Muscle layer of colon (tissue), 2 donors: ENCODE results near the gene EEPD1.
"Not testable (repeated sequence)": the region's sequence is repeated elsewhere in the genome, so short reads cannot be mapped to it uniquely, and the experiment has no call there.

Experiments used
- H3K27ac ChIP-seq: one replicate; pipeline ENCODE4 v1.7.0; 2013; ENCODE audit warnings: low read depth, mild to moderate bottlenecking, low read length, moderate library complexity
- H3K27me3 ChIP-seq, 2 donors: one replicate each; pipeline ENCODE4 v1.7.0; 2013; ENCODE audit warnings: low read length in 2 of 2, mild to moderate bottlenecking in 2 of 2; ENCODE audit not compliant: insufficient read depth in 2 of 2, control insufficient read depth in 1 of 2
- H3K36me3 ChIP-seq: one replicate; pipeline ENCODE4 v1.7.0; 2013; ENCODE audit warnings: mild to moderate bottlenecking, low read length; ENCODE audit not compliant: insufficient read depth
- H3K4me1 ChIP-seq: one replicate; pipeline ENCODE4 v1.7.0; 2013; ENCODE audit warnings: mild to moderate bottlenecking, low read length; ENCODE audit not compliant: insufficient read depth
- H3K4me3 ChIP-seq, 2 donors: one replicate each; pipeline ENCODE4 v1.7.0; 2013; ENCODE audit warnings: low read length in 2 of 2, low read depth in 1 of 2, mild to moderate bottlenecking in 1 of 2, moderate library complexity in 1 of 2
- H3K9ac ChIP-seq: one replicate; pipeline ENCODE4 v1.7.0; 2013; ENCODE audit warnings: low read length
- H3K9me3 ChIP-seq: one replicate; pipeline ENCODE4 v1.7.0; 2013; ENCODE audit warnings: mild to moderate bottlenecking, low read length
- donor health status: abdominal sarcoma.
- donor health status: Adenocarcinoma of cecum.

Gene EEPD1

DNA sequence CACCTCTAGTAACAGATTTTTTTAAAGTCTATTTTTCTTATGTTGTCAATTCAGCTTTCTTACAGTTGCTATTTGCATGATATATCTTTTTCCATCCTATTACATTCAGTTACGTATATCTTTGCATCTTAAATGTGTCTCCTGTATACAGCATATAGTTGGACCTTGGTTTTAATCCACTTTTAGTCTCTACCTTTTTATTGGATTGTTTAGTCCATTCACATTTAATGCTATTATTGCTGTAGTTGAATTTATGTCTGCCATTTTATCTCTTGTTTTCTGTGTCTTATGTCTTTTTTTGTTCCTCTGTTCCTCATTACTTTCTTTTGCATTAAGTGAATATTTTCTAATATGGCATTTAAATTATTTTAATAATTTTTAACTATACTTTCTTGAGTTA lies 100.6 kb downstream of the EEPD1 start:
- Histone ChIP-seq H3K4me1 (peaks cover 8% of the 10 kb centered on the region), H3K9ac (no peak overlapping the region), H3K27me3 (no peaks in the 10 kb centered on the region), H3K27ac (no peak overlapping the region), H3K9me3 (no peaks in the 10 kb centered on the region), H3K4me3 (no peak overlapping the region), H3K36me3 (no peaks in the 10 kb centered on the region)

DNA sequence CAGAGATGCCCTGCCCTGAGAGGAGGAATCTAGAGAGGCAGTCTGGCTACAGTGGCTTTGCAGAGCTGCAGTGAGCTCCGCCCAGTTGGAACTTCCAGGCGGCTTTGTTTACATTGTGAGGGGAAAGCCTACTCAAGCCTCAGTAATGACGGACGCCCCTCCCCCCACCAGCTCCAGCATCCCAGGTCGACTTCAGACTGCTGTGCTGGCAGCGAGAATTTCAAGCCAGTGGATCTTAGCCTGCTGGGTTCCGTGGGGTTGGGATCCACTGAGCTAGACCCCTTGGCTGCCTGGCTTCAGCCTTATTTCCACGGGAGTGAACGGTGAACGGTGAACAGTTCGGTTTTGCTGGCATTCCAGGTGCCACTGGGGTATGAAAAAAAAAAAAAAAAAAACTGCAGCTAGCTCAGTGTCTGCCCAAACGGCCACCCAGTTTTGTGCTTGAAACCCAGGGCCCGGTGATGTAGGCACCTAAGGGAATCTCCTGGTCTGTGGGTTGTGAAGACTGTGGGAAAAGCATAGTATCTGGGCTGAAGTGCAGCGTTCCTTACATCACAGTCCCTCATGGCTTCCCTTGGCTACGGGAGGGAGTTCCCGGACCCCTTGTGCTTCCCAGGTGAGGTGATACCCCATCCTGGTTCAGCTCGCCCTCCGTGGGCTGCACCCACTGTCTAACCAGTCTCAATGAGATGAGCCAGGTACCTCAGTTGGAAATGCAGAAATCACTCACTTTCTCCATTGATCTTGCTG lies 105.6 kb downstream of the EEPD1 start:
- H3K36me3 ChIP-seq, H3K27ac ChIP-seq, H3K27me3 ChIP-seq, H3K4me3 ChIP-seq, H3K9ac ChIP-seq, H3K9me3 ChIP-seq: not testable (repeated sequence)
- peaks cover 47% of the 10 kb centered on the region for H3K4me1 ChIP-seq

DNA sequence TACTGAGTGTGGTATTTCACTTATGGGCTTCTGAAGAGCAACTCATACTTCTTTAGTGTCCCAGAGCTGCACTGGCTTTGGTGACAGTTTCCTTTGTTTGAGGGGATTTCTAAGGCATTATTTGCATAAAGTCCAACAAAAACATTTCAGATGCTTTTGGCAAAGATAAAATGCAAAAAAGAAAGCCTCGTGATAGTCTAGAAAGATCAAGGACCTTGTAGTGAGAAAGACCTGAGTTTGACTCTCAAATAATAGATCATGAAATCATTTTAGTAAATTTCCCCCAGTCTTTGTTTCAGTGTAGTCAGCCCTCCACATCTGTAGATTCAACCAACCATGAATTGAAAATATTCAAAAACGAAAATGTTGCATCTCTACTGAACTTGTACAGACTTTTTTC lies 107.4 kb downstream of the EEPD1 start:
- H3K4me1 ChIP-seq, result peaks cover 65% of the 10 kb centered on the region
- no peak overlapping the region for H3K4me3 ChIP-seq
- no peak overlapping the region for H3K9ac ChIP-seq
- H3K36me3 ChIP-seq, result no peaks in the 10 kb centered on the region
- H3K27ac ChIP-seq, result no peak overlapping the region
- no peaks in the 10 kb centered on the region for H3K9me3 ChIP-seq
- H3K27me3 ChIP-seq, result no peaks in the 10 kb centered on the region

DNA sequence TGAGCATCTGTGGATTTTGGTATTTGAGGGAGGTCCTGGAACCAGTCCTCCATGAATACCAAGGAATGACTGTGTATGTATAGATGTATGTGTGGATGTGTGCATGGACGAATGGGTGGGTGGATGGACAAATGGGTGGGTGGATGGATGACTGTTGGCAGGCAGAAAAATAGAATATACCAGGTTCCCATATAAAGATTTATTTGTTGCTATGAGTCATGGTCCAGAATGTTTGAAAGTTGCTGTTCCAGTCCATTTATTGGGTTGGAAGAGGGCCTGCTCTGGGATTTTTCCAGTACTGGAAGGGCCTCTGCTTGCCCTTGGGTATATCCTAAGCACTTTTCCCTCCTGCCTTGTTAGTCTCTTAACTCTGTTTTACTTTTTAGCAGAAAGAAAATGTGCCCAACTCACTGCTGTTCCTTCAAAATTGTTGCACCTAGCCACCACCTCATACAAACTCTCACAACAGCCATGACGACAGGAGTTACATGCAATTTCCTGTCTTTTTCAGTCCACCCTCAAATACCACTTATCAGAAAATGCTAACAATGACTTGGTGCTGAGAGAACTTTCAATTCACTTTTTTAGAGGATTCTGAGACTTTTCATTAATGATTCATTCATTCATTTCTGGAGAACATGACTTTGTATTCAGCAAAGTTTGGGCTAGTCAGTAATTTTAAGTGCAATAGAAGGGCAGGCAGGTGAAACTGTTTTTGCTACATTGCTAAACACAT lies 108.1 kb downstream of the EEPD1 start:
- Histone ChIP-seq H3K4me3 (no peak overlapping the region), H3K4me1 (peaks cover 72% of the 10 kb centered on the region), H3K27me3 (no peaks in the 10 kb centered on the region), H3K9ac (no peak overlapping the region), H3K9me3 (no peaks in the 10 kb centered on the region), H3K36me3 (no peaks in the 10 kb centered on the region), H3K27ac (peak overlapping the region; percentile 5)

DNA sequence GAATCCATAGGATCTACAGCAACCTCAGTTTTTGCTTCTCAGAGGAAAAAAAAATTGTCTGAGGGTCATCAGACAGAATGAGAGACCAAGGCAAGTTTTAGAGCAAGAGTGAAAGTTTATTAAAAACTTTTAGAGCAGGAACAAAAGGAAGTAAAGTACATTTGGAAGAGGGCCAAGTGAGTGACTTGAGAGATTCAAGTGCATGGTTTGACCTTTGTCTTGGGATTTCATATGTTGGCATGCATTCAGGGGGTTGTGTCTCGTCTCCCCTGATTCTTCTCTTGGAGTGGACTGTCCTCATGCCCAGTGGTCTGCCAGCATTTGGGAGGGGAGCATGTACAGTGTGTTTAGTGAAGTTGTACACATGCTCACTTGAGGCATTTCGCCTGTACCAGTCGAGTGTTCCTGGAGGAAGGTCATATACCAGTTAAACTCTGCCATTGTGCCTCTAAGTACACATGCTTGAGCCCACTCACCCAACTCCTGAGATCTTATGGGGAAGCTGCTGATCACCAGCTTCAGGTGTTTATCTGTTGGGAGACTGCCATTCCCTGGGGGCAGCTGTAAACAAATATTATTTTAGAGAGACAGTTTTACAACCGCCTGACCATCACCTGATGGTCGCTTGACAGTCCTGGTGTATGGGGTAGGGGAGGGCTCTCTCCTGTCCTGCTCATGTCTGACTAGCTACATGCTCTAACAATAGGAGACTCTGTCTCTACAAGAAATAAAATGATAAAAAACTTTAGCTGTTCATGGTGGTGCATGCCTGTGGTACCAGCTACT lies 109.4 kb downstream of the EEPD1 start:
- no peaks in the 10 kb centered on the region for H3K9me3 ChIP-seq
- no peak overlapping the region for H3K9ac ChIP-seq
- H3K4me3 ChIP-seq, result no peak overlapping the region
- H3K27me3 ChIP-seq, result no peaks in the 10 kb centered on the region
- peak overlapping the region; percentile 48 for H3K27ac ChIP-seq
- H3K36me3 ChIP-seq, result no peaks in the 10 kb centered on the region
- H3K4me1 ChIP-seq, result peaks cover 78% of the 10 kb centered on the region

DNA sequence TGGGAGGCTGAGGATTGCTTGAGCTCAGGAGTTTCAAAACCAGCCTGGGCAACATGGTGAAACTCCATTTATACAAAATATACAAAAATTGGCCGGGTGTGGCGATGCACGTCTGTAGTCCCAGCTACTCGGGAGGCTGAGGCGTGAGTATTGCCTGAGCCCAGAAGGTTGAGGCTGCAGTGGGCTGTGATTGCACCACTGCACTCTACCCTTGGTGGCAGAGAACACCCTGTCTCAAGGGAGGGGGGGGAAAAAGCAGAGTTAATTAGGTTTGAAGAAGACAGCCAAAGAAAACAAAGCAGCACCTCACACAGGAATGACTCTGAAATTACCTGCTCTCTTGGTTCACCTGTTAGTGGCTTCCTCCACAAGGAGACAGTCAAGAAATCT lies 110.0 kb downstream of the EEPD1 start:
- Histone ChIP-seq H3K4me3 (no peak overlapping the region), H3K4me1 (peaks cover 75% of the 10 kb centered on the region), H3K36me3 (no peaks in the 10 kb centered on the region), H3K27me3 (no peaks in the 10 kb centered on the region), H3K27ac (peak overlapping the region; percentile 48), H3K9me3 (no peaks in the 10 kb centered on the region), H3K9ac (no peak overlapping the region)

DNA sequence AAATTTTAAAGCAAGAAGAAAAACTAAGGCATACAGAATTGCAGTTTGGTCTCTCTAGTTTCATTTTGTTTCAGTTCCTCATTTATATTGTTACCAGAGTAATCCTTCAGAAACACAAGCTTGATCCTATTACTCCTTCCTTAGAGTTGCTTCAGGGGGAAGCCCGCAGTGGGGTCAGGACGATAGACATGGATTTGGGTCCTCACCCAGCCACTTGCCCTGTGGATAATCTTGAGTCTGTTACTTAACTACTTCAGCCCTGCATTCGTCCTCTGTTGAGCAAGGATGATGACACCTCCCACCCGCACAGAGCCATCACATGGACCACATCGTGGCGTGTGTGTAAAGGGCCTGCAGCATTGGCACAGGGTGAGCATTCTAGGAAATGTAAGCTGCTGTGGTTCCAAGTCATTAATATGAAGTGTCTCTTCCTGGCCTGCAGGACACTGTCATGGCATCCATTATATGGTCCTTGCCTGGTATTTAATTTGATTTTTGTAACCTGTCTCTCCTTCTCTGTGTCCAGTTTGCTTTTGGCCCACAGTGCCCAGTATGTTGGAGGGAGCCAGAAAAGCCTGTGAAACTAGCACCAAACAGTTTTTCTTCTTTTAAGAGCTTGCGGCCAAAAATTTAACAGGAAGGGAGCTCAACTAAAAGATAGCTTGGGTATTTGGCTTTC lies 111.2 kb downstream of the EEPD1 start:
- Histone ChIP-seq H3K27me3 (no peaks in the 10 kb centered on the region), H3K27ac (peak overlapping the region; percentile 86), H3K4me1 (peaks cover 74% of the 10 kb centered on the region), H3K36me3 (no peaks in the 10 kb centered on the region), H3K9me3 (no peaks in the 10 kb centered on the region), H3K4me3 (peak overlapping the region; percentile 4 to 10), H3K9ac (no peak overlapping the region)

DNA sequence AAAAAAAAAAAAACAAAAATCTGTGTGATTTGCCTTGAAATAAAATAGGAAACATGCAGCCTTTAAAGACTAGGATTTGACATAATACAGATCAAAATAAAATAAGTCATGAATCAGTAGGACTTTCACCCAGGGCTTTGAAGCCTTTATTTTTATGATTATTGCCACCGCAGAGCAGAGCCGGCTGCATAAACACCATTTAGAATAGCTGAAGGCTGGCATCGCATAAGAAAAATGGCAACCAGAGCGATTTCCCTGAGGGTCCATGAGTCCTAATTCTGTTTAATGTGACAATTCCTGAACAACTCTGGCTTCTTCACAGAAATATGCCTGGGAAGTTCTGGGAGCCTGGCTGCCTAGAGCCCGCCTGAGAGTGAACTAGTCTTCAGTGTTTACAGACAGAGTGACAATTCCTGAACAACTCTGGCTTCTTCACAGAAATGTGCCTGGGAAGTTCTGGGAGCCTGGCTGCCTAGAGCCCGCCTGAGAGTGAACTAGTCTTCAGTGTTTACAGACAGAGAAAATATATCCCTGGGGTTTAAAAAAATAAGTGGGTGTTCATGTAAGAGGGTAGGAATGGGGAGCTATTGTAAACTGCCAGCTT lies 112.0 kb downstream of the EEPD1 start:
- Histone ChIP-seq H3K9me3 (no peaks in the 10 kb centered on the region), H3K4me1 (peaks cover 74% of the 10 kb centered on the region), H3K9ac (no peak overlapping the region), H3K27me3 (no peaks in the 10 kb centered on the region), H3K4me3 (no peak overlapping the region), H3K36me3 (no peaks in the 10 kb centered on the region), H3K27ac (peak overlapping the region; percentile 86)

DNA sequence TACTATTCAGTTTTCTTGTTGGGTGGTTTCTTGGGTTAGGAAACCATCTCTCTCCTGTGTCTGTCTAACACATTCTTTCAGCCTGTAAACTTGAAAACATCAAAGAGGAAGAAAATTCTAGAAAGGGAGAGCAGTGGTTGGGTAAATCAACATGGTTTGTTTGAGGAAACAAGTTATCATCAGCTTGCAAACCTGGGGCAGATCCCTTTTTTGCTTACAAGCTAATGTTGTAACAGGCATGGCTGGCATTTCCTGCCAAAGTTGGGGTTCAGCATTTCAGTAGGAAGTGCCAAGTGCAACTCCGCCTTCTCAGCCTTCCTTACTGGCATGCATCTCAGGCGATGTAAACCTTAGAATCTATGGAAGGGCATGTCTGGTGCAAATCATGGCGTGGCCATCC lies 112.6 kb downstream of the EEPD1 start:
- Histone ChIP-seq H3K27me3 (no peaks in the 10 kb centered on the region), H3K9me3 (no peaks in the 10 kb centered on the region), H3K4me3 (no peak overlapping the region), H3K27ac (peak overlapping the region; percentile 86), H3K9ac (no peak overlapping the region), H3K4me1 (peaks cover 69% of the 10 kb centered on the region), H3K36me3 (no peaks in the 10 kb centered on the region)

DNA sequence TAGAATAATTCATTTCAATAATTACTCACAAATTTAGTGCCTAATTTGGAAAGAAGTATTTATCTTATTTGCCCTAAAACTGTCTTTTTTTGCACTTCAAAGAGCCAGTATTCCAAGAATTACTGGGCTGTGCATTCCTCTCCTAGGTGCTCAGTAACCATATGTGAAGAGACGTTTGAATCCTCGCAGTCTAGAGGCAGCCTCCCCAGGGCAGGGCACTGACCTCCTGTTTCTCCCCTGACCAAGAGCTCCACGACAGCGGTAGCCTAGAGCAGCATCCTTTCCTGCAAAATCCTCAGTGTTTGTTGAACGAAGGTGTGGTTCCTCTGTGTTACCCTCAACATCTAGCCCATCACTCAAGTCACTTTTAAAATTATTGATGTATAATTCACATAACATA lies 113.1 kb downstream of the EEPD1 start:
- H3K4me3 ChIP-seq, result no peak overlapping the region
- peak overlapping the region; percentile 86 for H3K27ac ChIP-seq
- H3K27me3 ChIP-seq, result no peaks in the 10 kb centered on the region
- H3K36me3 ChIP-seq, result no peaks in the 10 kb centered on the region
- no peaks in the 10 kb centered on the region for H3K9me3 ChIP-seq
- H3K9ac ChIP-seq, result no peak overlapping the region
- peaks cover 63% of the 10 kb centered on the region for H3K4me1 ChIP-seq

DNA sequence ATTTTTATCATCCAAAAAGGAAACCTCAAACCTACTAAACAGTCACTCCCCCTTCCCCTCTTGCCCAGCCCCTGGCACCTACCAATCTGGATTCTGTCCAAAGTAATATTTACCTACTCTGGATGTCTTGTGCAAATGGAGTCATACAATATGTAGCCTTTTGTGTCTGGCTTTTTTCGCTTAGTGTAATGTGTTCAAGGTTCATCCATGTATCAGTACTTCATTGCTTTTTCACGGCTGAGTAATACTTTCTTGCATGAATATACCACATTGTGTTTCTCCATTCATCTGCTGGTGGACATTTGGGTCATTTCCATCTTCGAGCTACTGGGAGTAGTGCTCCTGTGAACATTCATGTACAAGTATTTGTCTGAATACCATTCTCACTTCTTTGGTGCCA lies 113.6 kb downstream of the EEPD1 start:
- no peaks in the 10 kb centered on the region for H3K36me3 ChIP-seq
- no peak overlapping the region for H3K27ac ChIP-seq
- H3K9ac ChIP-seq, result no peak overlapping the region
- no peaks in the 10 kb centered on the region for H3K9me3 ChIP-seq
- H3K4me3 ChIP-seq, result no peak overlapping the region
- no peaks in the 10 kb centered on the region for H3K27me3 ChIP-seq
- peaks cover 58% of the 10 kb centered on the region for H3K4me1 ChIP-seq
